Erythroblast (primary cell): Measurements from ENCODE around the gene TAOK2.

Experiments used
- DNase-seq, 2 experiments: peaks; one replicate each; lab custom pipeline; 2025; lab: John Stamatoyannopoulos, UW
- GATA1 ChIP-seq: IDR thresholded peaks from 2 replicates; pipeline ENCODE4 v1.6.1; 2011; ENCODE audit warnings: low read depth, mild to moderate bottlenecking, control low read depth, low read length, moderate library complexity
- POLR2A ChIP-seq: IDR thresholded peaks from 2 replicates; pipeline ENCODE4 v1.6.1; 2011; ENCODE audit warnings: mild to moderate bottlenecking, low read length

The TAOK2 gene

GRCh38 chr16:29995911-29996765 is 22.5 kb downstream of the TAOK2 start, which contains the start of gene INO80E:
INO80E (plus strand) TSS chr16:29996241; CDS start chr16:29996311, 70 bp downstream.
- DNase-seq, result peak; percentile 98 to 99
- TF ChIP-seq GATA1, result no peak
- TF ChIP-seq POLR2A, result peak; percentile 91

GRCh38 chr16:29996766-29997250 is 23.1 kb downstream of the TAOK2 start:
- TF ChIP-seq GATA1 (no peak), POLR2A (no peak)
- no peak for DNase-seq

GRCh38 chr16:29999605-30000004 is 25.9 kb downstream of the TAOK2 start:
- no peak for DNase-seq
- TF ChIP-seq POLR2A (no peak), GATA1 (no peak)

GRCh38 chr16:30000735-30001631 is 27.3 kb downstream of the TAOK2 start:
- TF ChIP-seq POLR2A (no peak), GATA1 (no peak)

GRCh38 chr16:30002614-30003346 is 29.1 kb downstream of the TAOK2 start:
- no peak for TF ChIP-seq GATA1
- no peak for TF ChIP-seq POLR2A
- no peak for DNase-seq

More at GRCh38 chr16:30000735-30001631, 27.3 kb downstream of the TAOK2 start:
- no peak for DNase-seq

GRCh38 chr16:30003670-30004423 is 30.2 kb downstream of the TAOK2 start:
- TF ChIP-seq GATA1 (no peak), POLR2A (no peak)
- DNase-seq, result no peak

GRCh38 chr16:30004424-30004776 is 30.7 kb downstream of the TAOK2 start:
- TF ChIP-seq POLR2A, result no peak
- TF ChIP-seq GATA1, result no peak
- DNase-seq, result no peak

- TF ChIP-seq POLR2A, result no peak
- TF ChIP-seq GATA1, result no peak
- DNase-seq, result no peak
Observed at GRCh38 chr16:30004811-30005242, 31.2 kb downstream of the TAOK2 start.

GRCh38 chr16:30005341-30006094 is 31.9 kb downstream of the TAOK2 start:
- peak in 1 of 2 experiments; percentile 67 for DNase-seq
- TF ChIP-seq POLR2A, result no peak
- no peak for TF ChIP-seq GATA1

- DNase-seq, result no peak
- TF ChIP-seq POLR2A (no peak), GATA1 (no peak)
Observed at GRCh38 chr16:30006095-30006473, 32.4 kb downstream of the TAOK2 start.

GRCh38 chr16:30006659-30007377 is 33.1 kb downstream of the TAOK2 start:
- TF ChIP-seq POLR2A, result no peak
- no peak for TF ChIP-seq GATA1

More at GRCh38 chr16:30006659-30007377, 33.1 kb downstream of the TAOK2 start:
- DNase-seq, result no peak
